ENCODE measurements around the gene IL20. TPM values are rescaled to one million over a fixed set of nuclear protein-coding genes. Genes with fewer than 3 reads are reported as not detected.

The IL20 gene, protein sequence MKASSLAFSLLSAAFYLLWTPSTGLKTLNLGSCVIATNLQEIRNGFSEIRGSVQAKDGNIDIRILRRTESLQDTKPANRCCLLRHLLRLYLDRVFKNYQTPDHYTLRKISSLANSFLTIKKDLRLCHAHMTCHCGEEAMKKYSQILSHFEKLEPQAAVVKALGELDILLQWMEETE
- not detected for total RNA-seq
- long read RNA-seq, donor 1: 0 reads
- long read RNA-seq, donor 2: 0 reads

DNA sequence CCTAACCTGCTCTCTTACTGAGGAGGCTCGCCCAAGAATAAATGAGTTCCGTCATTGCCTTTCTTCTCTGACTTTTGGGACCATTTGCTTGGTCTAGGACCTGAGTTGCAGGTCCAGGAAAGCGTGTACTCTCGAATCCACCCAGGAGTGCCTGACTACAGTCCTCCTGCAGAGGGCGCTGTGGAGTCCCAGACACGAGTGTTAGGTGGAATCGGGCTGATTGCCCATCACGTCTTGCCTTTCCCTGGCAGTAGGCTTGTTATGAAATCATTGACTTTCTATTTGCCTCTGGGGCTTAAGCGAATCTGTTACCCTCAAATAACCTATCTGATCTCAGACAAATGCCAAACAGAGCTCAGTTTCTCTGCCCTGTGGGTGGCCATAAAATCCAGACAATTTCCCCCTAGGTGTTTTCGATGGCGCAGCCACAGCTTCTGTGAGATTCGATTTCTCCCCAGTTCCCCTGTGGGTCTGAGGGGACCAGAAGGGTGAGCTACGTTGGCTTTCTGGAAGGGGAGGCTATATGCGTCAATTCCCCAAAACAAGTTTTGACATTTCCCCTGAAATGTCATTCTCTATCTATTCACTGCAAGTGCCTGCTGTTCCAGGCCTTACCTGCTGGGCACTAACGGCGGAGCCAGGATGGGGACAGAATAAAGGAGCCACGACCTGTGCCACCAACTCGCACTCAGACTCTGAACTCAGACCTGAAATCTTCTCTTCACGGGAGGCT is at the start of gene IL20:
IL20 (plus strand) TSS at position 685 of the 733 bp plus-strand sequence. CDS start 230 bp downstream, outside the sequence.
- DNase-seq: peak; percentile 80 to 87 (median 86)
- Histone ChIP-seq H3K36me3 (ENCODE audit: low read depth) (no peaks in the 10 kb centered on the region), H3K4me3 (no peak within 1 kb of the TSS), H3K4me1 (ENCODE audit: low read depth) (no peaks in the 10 kb centered on the region), H3K9me3 (no peaks in the 10 kb centered on the region)
- ATAC-seq: peak; percentile 92
- TF ChIP-seq, protein P1, sequence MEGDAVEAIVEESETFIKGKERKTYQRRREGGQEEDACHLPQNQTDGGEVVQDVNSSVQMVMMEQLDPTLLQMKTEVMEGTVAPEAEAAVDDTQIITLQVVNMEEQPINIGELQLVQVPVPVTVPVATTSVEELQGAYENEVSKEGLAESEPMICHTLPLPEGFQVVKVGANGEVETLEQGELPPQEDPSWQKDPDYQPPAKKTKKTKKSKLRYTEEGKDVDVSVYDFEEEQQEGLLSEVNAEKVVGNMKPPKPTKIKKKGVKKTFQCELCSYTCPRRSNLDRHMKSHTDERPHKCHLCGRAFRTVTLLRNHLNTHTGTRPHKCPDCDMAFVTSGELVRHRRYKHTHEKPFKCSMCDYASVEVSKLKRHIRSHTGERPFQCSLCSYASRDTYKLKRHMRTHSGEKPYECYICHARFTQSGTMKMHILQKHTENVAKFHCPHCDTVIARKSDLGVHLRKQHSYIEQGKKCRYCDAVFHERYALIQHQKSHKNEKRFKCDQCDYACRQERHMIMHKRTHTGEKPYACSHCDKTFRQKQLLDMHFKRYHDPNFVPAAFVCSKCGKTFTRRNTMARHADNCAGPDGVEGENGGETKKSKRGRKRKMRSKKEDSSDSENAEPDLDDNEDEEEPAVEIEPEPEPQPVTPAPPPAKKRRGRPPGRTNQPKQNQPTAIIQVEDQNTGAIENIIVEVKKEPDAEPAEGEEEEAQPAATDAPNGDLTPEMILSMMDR (IDR thresholded peaks at IDR 0.05): peak; percentile 89
- intact Hi-C loops (cut with DNase I, micrococcal nuclease): no loop called here

DNA sequence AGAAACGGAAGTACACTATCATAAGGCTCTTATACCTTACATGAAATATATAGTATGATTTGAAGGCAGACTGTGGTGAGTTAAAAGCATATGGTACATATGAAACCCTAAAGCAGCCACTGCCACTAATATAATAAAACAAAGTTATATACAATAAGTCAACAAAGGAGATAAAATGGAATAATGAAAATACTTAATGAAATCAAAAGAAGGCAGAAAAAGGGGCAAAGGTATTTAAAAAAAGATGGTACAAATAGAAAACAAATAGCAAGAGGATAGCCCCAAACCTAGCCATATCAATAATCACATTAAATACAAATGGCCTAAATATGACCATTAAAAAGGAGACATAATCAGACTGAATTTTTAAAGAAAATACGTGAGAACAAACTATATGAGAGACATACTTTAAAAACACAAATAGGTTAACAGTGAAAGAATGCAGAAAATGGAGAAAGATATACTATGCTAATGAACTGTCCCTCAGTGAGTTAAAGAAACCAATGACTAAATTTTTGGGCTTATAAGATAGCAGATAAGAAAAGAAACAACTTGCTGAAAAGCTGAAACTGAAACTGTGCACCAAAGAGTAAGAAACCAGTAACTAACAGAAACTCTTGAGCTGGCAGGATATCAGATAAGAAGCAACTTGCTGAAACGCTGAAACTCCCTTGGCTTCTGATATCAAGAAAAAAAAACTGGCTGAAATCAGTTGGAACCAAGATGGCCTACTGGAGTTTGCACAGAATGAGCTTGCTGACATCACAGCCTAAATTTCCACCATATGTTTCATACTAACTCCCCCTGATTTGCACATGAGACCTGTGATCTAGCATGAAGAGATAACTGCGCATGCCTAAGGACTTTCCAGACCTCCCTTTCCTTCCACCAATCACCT is 48.8 kb upstream of the IL20 start:
- DNase-seq (no peak), ATAC-seq (no peak)
- intact Hi-C loops (cut with DNase I, micrococcal nuclease): no loop called here
- Histone ChIP-seq H3K4me3 (no peak overlapping the region), H3K9me3 (peaks cover 13% of the 10 kb centered on the region), H3K36me3 (ENCODE audit: low read depth) (no peaks in the 10 kb centered on the region), H3K4me1 (ENCODE audit: low read depth) (no peaks in the 10 kb centered on the region)
- TF ChIP-seq, protein P1 (IDR thresholded peaks at IDR 0.05): no peak

DNA sequence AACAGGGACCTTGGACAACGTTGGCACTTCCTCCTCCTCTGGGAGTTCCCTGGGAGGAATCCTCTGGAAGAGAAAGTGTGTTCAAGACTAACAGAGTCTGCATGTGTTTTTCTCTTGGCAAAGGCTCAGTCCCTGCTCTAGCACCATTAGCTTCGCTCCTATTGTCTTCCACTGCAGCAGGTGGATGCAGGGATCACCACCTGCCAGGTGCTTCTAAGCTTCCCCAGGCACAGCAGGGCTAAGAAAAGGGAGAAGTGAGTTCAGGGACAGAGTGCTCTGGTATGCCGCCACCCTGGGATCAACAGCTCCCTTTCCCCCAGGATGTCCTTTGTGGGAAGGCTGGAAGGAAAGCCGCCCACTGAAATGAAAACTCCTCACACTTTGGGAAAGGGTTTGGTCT is 43.9 kb upstream of the IL20 start:
- Histone ChIP-seq H3K4me1 (ENCODE audit: low read depth) (no peaks in the 10 kb centered on the region), H3K36me3 (ENCODE audit: low read depth) (no peaks in the 10 kb centered on the region), H3K9me3 (no peaks in the 10 kb centered on the region), H3K4me3 (no peak overlapping the region)
- DNase-seq: no peak
- intact Hi-C loops (cut with DNase I, micrococcal nuclease): no loop called here
- ATAC-seq: no peak
- TF ChIP-seq, protein P1 (IDR thresholded peaks at IDR 0.05): no peak

DNA sequence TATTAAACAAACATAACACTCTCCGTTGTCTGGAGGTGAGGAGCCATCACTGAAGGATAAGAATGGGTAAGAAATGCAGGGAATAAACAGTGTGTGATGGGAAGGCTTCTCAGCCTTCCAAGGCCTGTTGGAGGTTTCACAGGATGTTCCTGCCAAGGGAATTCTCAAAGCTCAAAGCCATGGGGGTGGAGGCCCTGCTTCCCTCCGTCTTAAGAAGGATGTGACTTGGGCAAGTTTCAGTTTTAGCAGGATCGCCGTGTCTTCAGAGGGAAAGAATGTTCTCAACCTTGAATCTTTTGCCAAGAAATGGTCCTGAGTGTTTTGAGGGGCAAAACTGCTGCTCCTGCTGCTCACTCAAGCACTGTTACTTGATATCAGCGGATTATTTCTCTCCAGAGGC is 41.7 kb upstream of the IL20 start:
- Histone ChIP-seq H3K4me3 (no peak overlapping the region), H3K4me1 (ENCODE audit: low read depth) (no peaks in the 10 kb centered on the region), H3K36me3 (ENCODE audit: low read depth) (no peaks in the 10 kb centered on the region), H3K9me3 (no peaks in the 10 kb centered on the region)
- TF ChIP-seq, protein P1 (IDR thresholded peaks at IDR 0.05): no peak
- DNase-seq (no peak), ATAC-seq (no peak)
- intact Hi-C loops (cut with DNase I, micrococcal nuclease): no loop called here

DNA sequence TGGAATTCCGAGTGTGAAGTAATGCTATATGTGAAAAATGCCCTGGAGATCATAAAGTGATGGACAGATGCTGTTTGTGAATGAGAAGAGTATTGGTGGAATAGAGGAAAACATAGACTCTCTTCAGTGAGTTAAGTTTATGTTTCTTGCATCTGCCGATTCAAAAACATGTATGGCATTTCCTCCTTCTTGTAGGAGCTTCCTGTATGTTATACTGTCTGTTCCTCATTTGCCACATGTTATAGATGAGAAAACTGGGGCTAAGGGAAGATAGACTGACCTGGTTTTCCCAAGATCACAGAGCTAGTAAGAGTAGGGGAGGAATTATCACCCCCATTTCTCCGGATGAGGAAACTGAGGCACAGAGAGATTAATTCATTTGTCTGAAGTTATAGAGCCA is 41.1 kb upstream of the IL20 start:
- Histone ChIP-seq H3K4me3 (no peak overlapping the region), H3K4me1 (ENCODE audit: low read depth) (no peaks in the 10 kb centered on the region), H3K9me3 (no peaks in the 10 kb centered on the region), H3K36me3 (ENCODE audit: low read depth) (no peaks in the 10 kb centered on the region)
- ATAC-seq (no peak), DNase-seq (no peak)
- intact Hi-C loops (cut with DNase I, micrococcal nuclease): no loop called here
- TF ChIP-seq, protein P1 (IDR thresholded peaks at IDR 0.05): no peak
